Panc1 (cell line): ENCODE results near the gene PRR20E. TPM values are rescaled to one million over a fixed set of nuclear protein-coding genes. Genes with fewer than 3 reads are reported as not detected.

Source experiments
- ATAC-seq: fragments of 200-7000 bp; cut with Tn5 transposase; 2 replicates; pipeline ENCODE4 v1.9.1; 2020; ENCODE audit warnings: mild to moderate bottlenecking, moderate library complexity
- BruUV-seq: library from RNA; stranded (reverse); fragments of 400-500 nt; replicated peaks from 2 replicates; lab custom pipeline; 2021; lab: Mats Ljungman, UMichigan
- CTCF ChIA-PET: fragments of 300-600 bp; sonication (Branson Sonifier 250); formaldehyde crosslinking; loops from one replicate; lab custom pipeline; 2022; ENCODE audit warnings: antibody characterized with exemption; lab: Charles Lee
- POLR2A ChIA-PET: fragments of 300-600 bp; sonication (Branson Sonifier 250); formaldehyde crosslinking; loops from one replicate; lab custom pipeline; 2022; ENCODE audit warnings: antibody characterized with exemption; lab: Charles Lee
- DNase-seq: peaks from one replicate; pipeline ENCODE4 v3.0.0-alpha.2; 2010; ENCODE audit warnings: low read depth, low spot score
- H3K27ac ChIP-seq: 2 replicates; pipeline ENCODE4 v1.5.1; 2011; ENCODE audit warnings: mild to moderate bottlenecking, low read length, inconsistent platforms
- H3K27me3 ChIP-seq: fragments of 200-500 bp; sonication (Bioruptor generic); 2 replicates; pipeline ENCODE4 v1.6.0; 2014; ENCODE audit warnings: low read length, inconsistent platforms; ENCODE audit not compliant: control insufficient read depth, insufficient read depth
- H3K36me3 ChIP-seq: fragments of 200-500 bp; sonication (Bioruptor generic); 2 replicates; pipeline ENCODE4 v1.5.1; 2014; ENCODE audit warnings: inconsistent platforms, mild to moderate bottlenecking, low read length, moderate library complexity; ENCODE audit not compliant: control insufficient read depth, insufficient read depth
- H3K4me1 ChIP-seq: 2 replicates; pipeline ENCODE4 v1.5.1; 2011; ENCODE audit warnings: inconsistent platforms, mild to moderate bottlenecking, low read length, moderate library complexity; ENCODE audit not compliant: control insufficient read depth, insufficient read depth
- H3K4me3 ChIP-seq, 2 experiments: 2 replicates each; pipeline ENCODE4 v1.5.1; 2011 to 2012; ENCODE audit warnings: low read depth in 2 of 2, low read length in 2 of 2, mild to moderate bottlenecking in 2 of 2, inconsistent platforms in 1 of 2, moderate library complexity in 1 of 2
- H3K9me3 ChIP-seq: fragments of 200-500 bp; sonication (Bioruptor generic); 2 replicates; pipeline ENCODE4 v1.5.1; 2014; ENCODE audit warnings: low read depth, mild to moderate bottlenecking, inconsistent platforms, low read length, moderate library complexity; ENCODE audit not compliant: control insufficient read depth, insufficient read depth
- CTCF ChIP-seq: fragments of 450-650 bp; IDR thresholded peaks from 2 replicates; pipeline ENCODE4 v1.5.1; 2017; ENCODE audit warnings: mild to moderate bottlenecking
- POLR2AphosphoS5 ChIP-seq: IDR thresholded peaks from 2 replicates; pipeline ENCODE4 v1.6.1; 2012; ENCODE audit warnings: mild to moderate bottlenecking, low read depth, low read length, moderate library complexity
- REST ChIP-seq, 2 experiments: IDR thresholded peaks; 2 replicates each; pipeline ENCODE4 v1.6.1; 2011 to 2012; ENCODE audit warnings: low read depth in 2 of 2, control low read depth in 1 of 2, low read length in 1 of 2, mild to moderate bottlenecking in 1 of 2, moderate library complexity in 1 of 2; ENCODE audit not compliant: insufficient read depth in 1 of 2
- SIN3A ChIP-seq: IDR thresholded peaks from 2 replicates; pipeline ENCODE4 v1.6.1; 2012; ENCODE audit warnings: low read depth, mild to moderate bottlenecking, low read length, moderate library complexity, borderline replicate concordance; ENCODE audit not compliant: insufficient read depth
- TCF7L2 ChIP-seq: IDR thresholded peaks from 2 replicates; pipeline ENCODE4 v1.6.1; 2011; ENCODE audit warnings: mild to moderate bottlenecking, low read depth, low read length, inconsistent platforms
- in situ Hi-C: cut with HindIII; loops from 2 replicates; pipeline ENCODE4 v1.10.0; 2016; ENCODE audit warnings: low sequenced_read_pairs, low pct_unique_long_range_greater_than_20kb
- intact Hi-C: fragments of 100-400 bp; cut with micrococcal nuclease; formaldehyde crosslinking; loops from one replicate; pipeline ENCODE4 v1.10.0; 2022; ENCODE audit not compliant: unreplicated experiment
- total RNA-seq: library from RNA; stranded (reverse); gene quantifications from one replicate; pipeline ENCODE4 v1.2.1, GENCODE V29; 2021; ENCODE audit not compliant: unreplicated experiment

Gene PRR20E
- total RNA-seq, 1 experiment from 2014 or later: not detected

- Histone ChIP-seq H3K27ac (no peak overlapping the region), H3K9me3 (no peaks in the 10 kb centered on the region), H3K4me1 (no peaks in the 10 kb centered on the region), H3K4me3 (no peak overlapping the region), H3K27me3 (no peaks in the 10 kb centered on the region), H3K36me3 (no peaks in the 10 kb centered on the region)
- ChIA-PET POLR2A (no interaction called here), CTCF (no interaction called here)
- no peak for ATAC-seq
- BruUV-seq: no TSS peak
- intact Hi-C loops (no loop called here), in situ Hi-C loops (no loop called here)
- DNase-seq: no peak
- no peak for TF ChIP-seq POLR2AphosphoS5
- TF ChIP-seq TCF7L2: no peak
- no peak for TF ChIP-seq SIN3A
- no peak for TF ChIP-seq CTCF
- TF ChIP-seq REST (IDR thresholded peaks at IDR 0.05; ENCODE audit: insufficient read depth in 1 of 2, low read depth in 2 of 2, low read length in 1 of 2): no peak
Measured at GRCh38 chr13:57136093-57136492, 30.9 kb upstream of the PRR20E start.

GRCh38 chr13:57137585-57137984 is 29.4 kb upstream of the PRR20E start:
- H3K27ac ChIP-seq: no peak overlapping the region
- BruUV-seq: no TSS peak
- no peak overlapping the region for H3K4me3 ChIP-seq
- ChIA-PET POLR2A (no interaction called here), CTCF (no interaction called here)
- in situ Hi-C loops (no loop called here), intact Hi-C loops (no loop called here)
- H3K27me3 ChIP-seq: no peaks in the 10 kb centered on the region
- H3K4me1 ChIP-seq: no peaks in the 10 kb centered on the region
- DNase-seq: no peak
- no peaks in the 10 kb centered on the region for H3K36me3 ChIP-seq
- TF ChIP-seq POLR2AphosphoS5 (no peak), REST (IDR thresholded peaks at IDR 0.05; ENCODE audit: insufficient read depth in 1 of 2, low read depth in 2 of 2, low read length in 1 of 2) (no peak), SIN3A (no peak), CTCF (no peak), TCF7L2 (no peak)
- no peak for ATAC-seq
- no peaks in the 10 kb centered on the region for H3K9me3 ChIP-seq
